IPS-15b (cell line): ENCODE results near the gene RNASEH2A.

Source experiments
- H3K27me3 ChIP-seq: one replicate; pipeline ENCODE4 v1.6.1; 2013; ENCODE audit warnings: low read length; ENCODE audit not compliant: control insufficient read depth, insufficient read depth
- H3K36me3 ChIP-seq: one replicate; pipeline ENCODE4 v1.6.1; 2013; ENCODE audit warnings: low read length; ENCODE audit not compliant: control insufficient read depth, insufficient read depth
- H3K4me1 ChIP-seq: one replicate; pipeline ENCODE4 v1.6.1; 2013; ENCODE audit warnings: mild to moderate bottlenecking, low read length; ENCODE audit not compliant: control insufficient read depth, insufficient read depth
- H3K4me3 ChIP-seq: one replicate; pipeline ENCODE4 v1.5.1; 2013; ENCODE audit warnings: low read depth, low read length
- H3K9ac ChIP-seq: one replicate; pipeline ENCODE4 v1.6.1; 2013; ENCODE audit warnings: low read depth, mild to moderate bottlenecking, low read length
- H3K9me3 ChIP-seq: one replicate; pipeline ENCODE4 v1.6.1; 2013; ENCODE audit warnings: mild to moderate bottlenecking, low read length; ENCODE audit not compliant: control insufficient read depth, insufficient read depth

Gene RNASEH2A

DNA sequence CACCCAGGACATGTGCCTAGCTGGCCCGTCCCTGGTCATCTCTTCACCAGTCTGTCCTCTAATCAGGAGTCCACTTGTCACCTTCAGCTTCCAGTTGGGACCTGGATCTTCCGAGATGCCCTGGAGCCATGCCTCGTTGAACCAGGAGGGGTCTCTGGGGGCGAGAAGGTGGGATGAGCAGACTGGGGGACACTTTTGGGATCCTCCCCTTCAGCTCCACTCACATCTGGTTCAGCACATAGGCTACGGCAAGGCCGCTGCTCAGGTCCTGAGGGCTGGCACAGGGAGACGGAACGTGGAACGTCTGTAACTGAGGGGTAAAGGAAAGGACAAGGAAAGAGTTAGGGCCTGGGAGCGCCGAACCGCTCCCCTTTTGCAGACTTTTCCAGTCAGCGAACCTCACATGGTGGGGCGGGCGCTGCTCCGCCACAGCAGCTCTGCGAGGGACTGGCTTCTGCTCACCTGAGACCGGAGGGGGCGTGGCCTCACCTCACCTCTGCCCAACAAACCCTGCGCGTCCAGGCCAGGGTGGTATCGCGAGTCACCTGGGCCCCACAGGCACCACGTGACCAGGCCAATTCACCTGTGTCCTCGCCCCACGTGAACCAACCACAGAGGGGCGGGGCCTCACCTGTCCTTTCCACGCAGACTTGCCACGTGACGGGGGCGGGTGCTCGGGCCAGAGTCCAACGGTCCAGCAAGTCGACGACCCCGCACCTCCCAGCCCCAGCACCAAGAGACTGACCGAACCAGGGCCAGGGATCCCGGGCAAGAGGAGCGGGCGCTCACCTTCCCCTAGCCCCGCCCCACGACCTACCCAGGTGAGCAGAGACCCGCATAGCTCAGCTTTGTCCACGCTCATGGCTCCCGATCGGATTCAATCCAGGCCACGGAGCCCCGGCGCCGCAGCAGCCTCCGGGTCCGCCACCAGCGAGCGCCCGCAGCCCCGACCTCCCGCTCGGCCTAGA is 31.5 kb upstream of the RNASEH2A start, which contains the start of gene HOOK2:
Gene HOOK2 (minus strand): TSS at position 965 of the 968 bp plus-strand sequence. CDS start 103 bp downstream, at position 862.
- peaks cover 3% of the 10 kb centered on the region for H3K36me3 ChIP-seq
- H3K9me3 ChIP-seq = no peaks in the 10 kb centered on the region
- peaks cover 8% of the 10 kb centered on the region for H3K4me1 ChIP-seq
- H3K27me3 ChIP-seq = no peaks in the 10 kb centered on the region
- peak within 1 kb of the TSS; percentile 86 for H3K4me3 ChIP-seq
- H3K9ac ChIP-seq = peak within 1 kb of the TSS; percentile 81

DNA sequence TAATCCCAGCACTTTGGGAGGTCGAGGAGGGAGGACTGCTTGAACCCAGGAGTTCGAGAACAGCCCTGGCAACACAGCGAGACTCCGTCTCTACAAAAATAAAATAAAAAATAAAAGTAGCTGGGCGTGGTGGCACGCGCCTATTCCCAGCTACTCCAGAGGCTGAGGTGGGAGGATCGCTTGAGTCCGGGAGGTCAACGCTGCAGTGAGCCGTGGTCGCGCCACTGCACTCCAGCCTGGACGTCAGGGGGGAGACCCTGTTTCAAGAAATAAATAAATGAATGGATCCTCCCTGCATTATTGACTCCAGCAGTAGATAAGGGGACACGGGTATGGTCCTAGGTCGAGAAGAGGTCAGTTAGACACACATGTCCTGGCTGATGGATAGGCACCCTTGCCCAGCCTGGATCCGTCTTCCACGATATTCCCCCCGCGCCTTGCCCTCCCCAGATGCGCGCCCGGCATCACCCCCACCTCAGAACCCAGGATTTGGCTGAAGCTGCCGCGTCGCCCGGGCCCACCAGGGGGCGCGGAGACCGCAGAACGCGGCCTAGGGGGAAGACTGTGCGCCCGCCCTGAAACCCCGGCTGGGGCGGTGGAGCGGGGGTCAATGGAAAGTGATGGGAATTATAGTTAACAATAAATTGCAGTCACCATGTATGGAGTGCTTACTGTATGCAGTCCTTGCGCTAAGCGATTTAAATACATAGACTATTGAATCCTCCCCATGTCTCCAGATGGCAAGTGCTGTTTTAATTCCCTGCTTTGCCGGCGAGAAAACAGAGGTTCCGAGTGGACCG is 29.0 kb upstream of the RNASEH2A start:
- H3K9me3 ChIP-seq = no peaks in the 10 kb centered on the region
- H3K36me3 ChIP-seq = peaks cover 3% of the 10 kb centered on the region
- no peak overlapping the region for H3K9ac ChIP-seq
- H3K27me3 ChIP-seq = no peaks in the 10 kb centered on the region
- H3K4me3 ChIP-seq = peak overlapping the region; percentile 76
- peaks cover 8% of the 10 kb centered on the region for H3K4me1 ChIP-seq

DNA sequence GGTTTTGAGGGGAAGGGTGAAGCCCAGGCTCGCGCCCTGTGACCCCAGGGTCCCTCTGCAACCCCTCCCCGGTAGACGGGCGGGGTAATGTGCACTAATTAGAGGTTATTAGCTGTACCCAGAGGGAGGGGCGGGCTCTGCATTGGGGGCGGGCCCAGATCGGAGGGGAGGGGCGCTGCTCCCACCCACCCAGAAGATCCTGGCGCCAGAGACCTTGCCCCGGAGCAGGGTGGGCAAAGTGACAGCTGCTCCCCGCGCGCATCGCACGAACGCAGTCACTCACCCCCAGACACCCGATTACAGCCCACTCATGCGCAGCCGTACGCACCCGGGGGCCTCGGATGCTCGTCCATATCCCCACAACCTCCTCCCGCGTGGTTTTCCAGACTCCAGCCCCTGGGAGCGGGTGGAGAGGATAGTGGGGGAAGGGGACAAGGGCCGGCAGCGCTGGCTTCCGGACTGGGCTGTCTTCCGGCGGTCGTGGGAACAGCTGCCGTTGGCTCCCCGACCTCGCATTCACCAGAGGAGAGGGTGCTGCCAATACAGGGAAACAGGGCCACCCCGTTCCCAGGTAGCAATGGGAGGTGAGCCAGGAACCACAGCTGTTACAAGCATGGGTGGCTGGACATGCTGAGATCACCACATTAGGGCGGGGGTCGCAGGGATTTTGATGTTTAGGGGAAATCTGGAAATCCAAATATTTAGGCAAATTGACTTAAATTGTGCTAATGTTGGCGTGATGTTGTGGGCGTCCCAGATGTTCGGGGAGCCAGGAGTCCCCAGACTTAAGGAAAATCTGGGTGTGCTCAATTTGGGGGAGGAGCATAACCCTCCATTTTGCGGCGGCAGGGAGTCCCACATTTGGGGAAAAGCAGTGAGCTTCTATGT is 28.1 kb upstream of the RNASEH2A start:
- no peaks in the 10 kb centered on the region for H3K27me3 ChIP-seq
- peak overlapping the region; percentile 76 for H3K4me3 ChIP-seq
- no peaks in the 10 kb centered on the region for H3K9me3 ChIP-seq
- no peak overlapping the region for H3K9ac ChIP-seq
- H3K36me3 ChIP-seq = peaks cover 3% of the 10 kb centered on the region
- H3K4me1 ChIP-seq = peaks cover 8% of the 10 kb centered on the region

DNA sequence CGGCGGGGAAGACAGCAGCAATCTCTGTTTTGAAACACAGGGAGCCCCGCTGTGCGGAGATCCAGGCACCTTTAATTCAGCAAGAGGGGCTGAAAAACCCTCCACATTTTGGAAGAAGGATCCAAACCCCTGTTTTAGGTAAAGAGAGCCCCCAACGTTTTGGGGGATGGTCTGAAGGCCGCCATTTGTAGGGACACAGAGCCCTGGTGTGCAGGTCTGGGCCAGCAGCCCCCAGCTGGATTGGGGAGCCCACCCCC is 27.6 kb upstream of the RNASEH2A start:
- H3K36me3 ChIP-seq = peaks cover 3% of the 10 kb centered on the region

DNA sequence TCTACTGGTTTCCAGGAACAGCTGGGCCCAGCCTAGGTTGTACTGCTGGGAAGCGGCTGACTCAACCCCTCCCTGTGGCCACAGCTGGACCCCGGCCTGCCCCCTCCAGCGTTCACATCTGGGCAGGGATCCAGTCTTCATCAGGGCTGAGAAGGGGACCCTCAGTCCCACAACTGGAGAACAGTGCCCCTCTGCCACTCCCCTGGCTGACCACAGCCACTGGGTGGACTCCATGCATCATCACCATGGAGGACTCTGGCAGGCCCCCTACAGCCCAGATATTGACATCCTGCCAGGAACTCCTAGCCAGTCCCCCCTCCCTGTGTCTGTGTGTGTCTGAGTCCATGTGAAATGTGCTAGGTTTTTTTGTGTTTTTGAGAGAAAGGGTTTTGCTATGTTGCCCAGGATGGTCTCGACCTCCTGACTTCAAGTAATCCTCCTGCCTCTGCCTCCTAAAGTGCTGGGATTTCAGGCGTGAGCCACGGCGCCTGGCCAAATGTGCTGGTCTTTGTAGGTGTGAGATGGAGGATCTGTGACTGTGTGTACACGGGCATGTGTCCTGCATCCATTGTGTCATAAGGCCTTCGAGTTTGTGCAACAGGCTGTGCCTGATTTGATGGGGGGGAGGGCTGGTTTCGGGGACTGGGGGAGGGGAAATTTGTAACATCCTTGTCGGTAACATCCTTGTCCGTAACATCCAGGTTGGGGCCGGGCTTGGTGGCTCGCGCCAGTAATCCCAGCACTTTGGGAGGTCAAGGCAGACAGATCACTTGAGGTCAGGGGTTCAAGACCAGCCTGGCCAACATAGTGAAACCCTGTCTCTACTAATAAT is 27.0 kb upstream of the RNASEH2A start:
- peaks cover 1% of the 10 kb centered on the region for H3K36me3 ChIP-seq
- peak overlapping the region; percentile 76 for H3K4me3 ChIP-seq
- H3K9me3 ChIP-seq = no peaks in the 10 kb centered on the region
- H3K9ac ChIP-seq = peak overlapping the region; percentile 17
- H3K4me1 ChIP-seq = peaks cover 12% of the 10 kb centered on the region
- no peaks in the 10 kb centered on the region for H3K27me3 ChIP-seq

More for the DNA sequence above, 27.6 kb upstream of the RNASEH2A start:
- peaks cover 11% of the 10 kb centered on the region for H3K4me1 ChIP-seq
- peak overlapping the region; percentile 17 for H3K9ac ChIP-seq
- peak overlapping the region; percentile 76 for H3K4me3 ChIP-seq
- no peaks in the 10 kb centered on the region for H3K9me3 ChIP-seq
- H3K27me3 ChIP-seq = no peaks in the 10 kb centered on the region

DNA sequence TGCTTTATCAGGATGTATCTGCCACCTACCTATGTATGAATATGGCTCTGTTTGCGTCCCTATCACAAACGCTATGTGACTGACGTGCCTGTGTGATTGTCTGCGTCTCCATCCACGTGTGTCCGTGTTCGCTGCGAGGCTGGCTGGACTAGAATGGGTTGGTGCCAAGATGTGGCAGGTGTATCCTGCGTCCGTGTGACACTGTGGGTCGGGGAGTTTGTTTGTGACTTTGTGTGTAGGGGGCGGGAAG is 24.3 kb upstream of the RNASEH2A start:
- peak overlapping the region; percentile 57 for H3K4me3 ChIP-seq
- H3K4me1 ChIP-seq = peaks cover 13% of the 10 kb centered on the region
- no peaks in the 10 kb centered on the region for H3K36me3 ChIP-seq
- no peaks in the 10 kb centered on the region for H3K27me3 ChIP-seq
- H3K9ac ChIP-seq = no peak overlapping the region
- H3K9me3 ChIP-seq = no peaks in the 10 kb centered on the region

DNA sequence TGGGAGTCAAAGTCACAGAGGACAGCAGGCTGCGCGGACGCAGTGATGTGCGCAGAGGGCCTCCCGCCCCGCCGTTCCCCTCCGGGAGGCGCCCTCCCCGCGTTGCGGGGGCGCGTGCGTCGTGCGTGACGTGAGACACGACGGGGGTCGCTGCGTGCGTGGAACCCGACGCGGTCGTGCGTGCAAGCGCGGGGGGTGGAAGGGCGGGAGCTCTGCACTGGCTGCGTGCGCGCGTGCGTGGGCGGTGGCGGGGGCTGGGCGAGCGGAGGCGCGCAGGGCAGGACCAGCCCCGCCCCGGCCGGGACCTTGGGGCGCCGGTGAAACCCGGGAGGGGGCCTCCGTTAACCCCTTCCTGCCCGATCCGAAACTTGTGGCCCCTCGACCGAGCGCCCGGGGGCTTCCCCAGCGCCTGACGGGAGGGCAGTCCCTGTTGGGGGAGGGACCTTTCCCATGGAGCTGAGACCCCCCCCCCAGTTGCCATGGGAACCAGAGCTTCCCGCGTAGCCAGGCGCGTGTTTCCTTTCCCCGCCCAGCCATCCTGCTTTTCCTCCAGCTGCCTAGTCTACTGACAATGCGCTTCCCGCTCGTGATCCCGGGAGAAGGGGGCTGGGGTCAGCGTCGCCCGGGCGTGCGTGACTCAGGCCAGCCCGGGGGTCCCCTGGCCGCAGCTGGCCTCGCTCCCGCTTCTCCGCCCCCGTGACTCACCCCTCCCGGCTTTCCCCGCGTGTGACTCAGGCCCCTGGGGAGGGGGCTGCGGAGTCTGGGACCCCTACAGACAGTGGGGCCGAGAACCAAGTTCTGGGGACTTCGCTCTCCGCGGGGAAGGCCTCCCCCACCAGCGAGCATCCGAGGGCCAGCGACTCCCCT is 23.7 kb upstream of the RNASEH2A start:
- Histone ChIP-seq H3K9me3 (no peaks in the 10 kb centered on the region), H3K27me3 (no peaks in the 10 kb centered on the region), H3K4me1 (peaks cover 13% of the 10 kb centered on the region), H3K9ac (no peak overlapping the region), H3K4me3 (peak overlapping the region; percentile 57), H3K36me3 (no peaks in the 10 kb centered on the region)

DNA sequence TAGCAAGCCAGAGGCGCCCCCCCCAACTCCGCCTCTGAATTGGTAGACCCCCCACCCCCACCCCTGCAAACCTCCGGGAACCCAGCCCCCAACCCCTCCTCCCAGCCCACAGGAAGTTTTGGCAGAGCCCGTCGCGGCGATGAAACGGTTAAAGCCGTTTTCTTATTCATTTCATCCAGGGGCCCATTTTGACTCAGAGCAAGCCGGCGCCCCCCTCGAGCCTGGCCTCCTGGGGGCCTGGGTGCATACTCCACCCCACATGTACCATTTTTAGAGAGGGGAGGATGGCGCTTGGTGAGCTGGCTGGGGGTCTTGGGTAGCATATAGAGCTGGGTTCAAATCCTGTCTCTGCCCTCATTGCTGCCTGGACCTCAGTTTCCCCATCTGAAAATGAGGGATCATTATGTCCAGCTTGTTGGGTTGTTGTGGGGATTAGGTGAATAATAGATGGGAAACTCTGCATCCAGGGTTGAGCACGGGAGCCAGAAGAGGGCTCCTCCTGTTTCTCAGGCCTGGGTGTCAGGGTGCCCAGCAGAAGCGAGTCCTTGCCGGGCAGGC is 23.0 kb upstream of the RNASEH2A start:
- no peaks in the 10 kb centered on the region for H3K9me3 ChIP-seq
- no peaks in the 10 kb centered on the region for H3K36me3 ChIP-seq
- no peaks in the 10 kb centered on the region for H3K27me3 ChIP-seq
- H3K9ac ChIP-seq = no peak overlapping the region
- H3K4me3 ChIP-seq = peak overlapping the region; percentile 37
- peaks cover 18% of the 10 kb centered on the region for H3K4me1 ChIP-seq

DNA sequence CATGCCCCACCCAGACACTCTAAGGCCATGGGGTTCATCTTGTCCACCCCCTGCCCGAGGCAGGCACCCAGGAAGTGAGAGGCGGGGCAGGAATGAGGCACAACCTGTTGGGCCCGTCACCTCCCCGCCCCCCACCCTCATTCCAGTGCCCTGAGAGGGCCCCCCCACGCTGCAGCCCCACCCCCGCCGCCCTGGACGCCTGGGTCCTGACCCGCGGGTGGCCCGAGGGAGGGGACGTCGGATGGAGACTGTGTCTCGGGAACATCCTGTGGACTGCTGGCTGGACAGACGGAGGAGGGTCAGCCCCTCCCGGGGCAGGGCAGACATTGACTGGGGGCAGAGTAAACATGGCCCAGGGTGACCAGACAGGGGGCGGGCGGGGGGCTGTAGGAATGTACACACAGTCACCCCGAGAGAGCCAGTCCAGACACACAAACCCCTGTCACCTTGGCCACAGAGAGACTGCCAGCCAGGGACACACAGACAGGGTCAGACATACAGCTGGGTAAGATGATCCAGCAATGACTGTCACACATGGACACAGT is 22.5 kb upstream of the RNASEH2A start:
- Histone ChIP-seq H3K36me3 (no peaks in the 10 kb centered on the region), H3K9ac (no peak overlapping the region), H3K9me3 (no peaks in the 10 kb centered on the region), H3K27me3 (no peaks in the 10 kb centered on the region), H3K4me3 (peak overlapping the region; percentile 37), H3K4me1 (peaks cover 16% of the 10 kb centered on the region)

DNA sequence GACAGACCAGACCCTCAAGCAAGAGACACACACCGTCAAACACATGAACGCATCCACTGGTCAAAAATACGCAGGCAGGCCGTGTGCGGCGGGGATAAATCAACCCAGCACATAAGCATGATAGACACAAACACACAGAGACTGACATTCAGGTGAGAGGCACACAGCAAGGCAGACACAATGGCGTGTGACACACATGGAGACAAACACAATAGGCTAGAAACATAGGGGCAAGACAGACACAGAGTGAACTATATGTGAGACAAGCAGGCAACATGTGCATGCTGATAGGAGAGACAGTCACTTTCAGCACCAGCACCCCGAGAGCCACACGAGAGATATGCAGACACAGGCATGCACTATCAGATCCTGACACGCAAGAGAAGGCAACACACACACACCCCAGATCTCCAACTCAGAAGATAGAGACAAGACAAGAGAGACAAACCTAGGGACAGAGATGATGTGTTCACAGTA is 22.0 kb upstream of the RNASEH2A start:
- H3K4me1 ChIP-seq = peaks cover 12% of the 10 kb centered on the region
- H3K36me3 ChIP-seq = no peaks in the 10 kb centered on the region
- H3K9ac ChIP-seq = no peak overlapping the region
- H3K9me3 ChIP-seq = no peaks in the 10 kb centered on the region
- H3K4me3 ChIP-seq = no peak overlapping the region
- no peaks in the 10 kb centered on the region for H3K27me3 ChIP-seq
